Natural killer cell (primary cell): ENCODE data around the gene WDR44. TPM values are rescaled to one million over a fixed set of nuclear protein-coding genes. Genes with fewer than 3 reads are reported as not detected.
"Not testable (repeated sequence)": the region's sequence is repeated elsewhere in the genome, so short reads cannot be mapped to it uniquely, and the experiment has no call there.

Source experiments
- ATAC-seq, 3 donors: fragments of 150-1000 bp in 2 of 3; fragments of 200-7000 bp in 1 of 3; cut with Tn5 transposase; 1 replicate in 1 of 3; 2 replicates in 2 of 3; pipeline ENCODE4 v1.10.0; 2021; ENCODE audit warnings: mild to moderate bottlenecking in 2 of 3, moderate library complexity in 2 of 3
- DNase-seq, 2 donors: peaks; one replicate each; pipeline versions ENCODE4 v3.0.0 to v3.0.0-alpha.2; 2013 to 2021; ENCODE audit warnings: mixed read lengths in 1 of 2
- H3K27ac ChIP-seq: one replicate; pipeline ENCODE4 v1.5.1; 2013; ENCODE audit warnings: mild to moderate bottlenecking, low read length
- H3K27me3 ChIP-seq: one replicate; pipeline ENCODE4 v1.6.1; 2013; ENCODE audit warnings: low read length; ENCODE audit not compliant: control insufficient read depth, insufficient read depth
- H3K36me3 ChIP-seq: one replicate; pipeline ENCODE4 v1.6.1; 2013; ENCODE audit warnings: low read length; ENCODE audit not compliant: control insufficient read depth, insufficient read depth
- H3K4me1 ChIP-seq: one replicate; pipeline ENCODE4 v1.6.1; 2013; ENCODE audit warnings: low read length; ENCODE audit not compliant: control insufficient read depth, insufficient read depth
- H3K4me3 ChIP-seq: one replicate; pipeline ENCODE4 v1.5.1; 2013; ENCODE audit warnings: low read length
- H3K9me3 ChIP-seq: one replicate; pipeline ENCODE4 v1.6.1; 2013; ENCODE audit warnings: low read length; ENCODE audit not compliant: control insufficient read depth, insufficient read depth
- H3K27ac Mint-ChIP-seq, 2 donors: one replicate each; pipeline ENCODE4 v1.8.0; 2022; ENCODE audit warnings: mild to moderate bottlenecking in 2 of 2, mixed read lengths in 2 of 2, moderate library complexity in 1 of 2
- H3K27me3 Mint-ChIP-seq, 2 donors: one replicate each; pipeline ENCODE4 v1.8.0; 2022; ENCODE audit warnings: low read depth in 2 of 2, mixed read lengths in 2 of 2
- H3K36me3 Mint-ChIP-seq: one replicate; pipeline ENCODE4 v1.8.0; 2022; ENCODE audit warnings: mixed read lengths
- H3K4me1 Mint-ChIP-seq, 2 donors: one replicate each; pipeline ENCODE4 v1.8.0; 2022; ENCODE audit warnings: mixed read lengths in 2 of 2
- H3K4me3 Mint-ChIP-seq: one replicate; pipeline ENCODE4 v1.8.0; 2022; ENCODE audit warnings: mild to moderate bottlenecking, moderate library complexity, mixed read lengths
- H3K9me3 Mint-ChIP-seq, 2 donors: one replicate each; pipeline ENCODE4 v1.8.0; 2022; ENCODE audit warnings: mixed read lengths in 2 of 2
- CTCF ChIP-seq: fragments of 200-600 bp; IDR thresholded peaks from one replicate; pipeline ENCODE4 v1.8.0; 2022; ENCODE audit warnings: antibody characterized with exemption
- WGBS: methylation state at CpG from one replicate; pipeline ENCODE4 v1.1.7; 2013; ENCODE audit warnings: missing lambda C conversion rate; ENCODE audit not compliant: insufficient coverage; 5-methylcytosine and 5-hydroxymethylcytosine counted together
- intact Hi-C: fragments of 100-400 bp; cut with micrococcal nuclease; formaldehyde crosslinking; loops from one replicate; pipeline ENCODE4 v1.14.2; 2022
- total RNA-seq, 4 donors: library from RNA; stranded (reverse); fragments of 120-200 nt in 1 of 4; gene quantifications; one replicate each; pipeline versions ENCODE4 v1.2.3 to v1.2.4, GENCODE V29; 2013 to 2022

WDR44 gene
- total RNA-seq, 3 donors from 2014 or later (not counting 1 experiment from before 2014, with no cell fraction given): 14.6 to 17.5 (median 16.0) TPM

GRCh38 chrX:118475903-118476302, 130.0 kb downstream of the WDR44 start:
- Mint-ChIP-seq H3K9me3 (no peaks in the 10 kb centered on the region), H3K36me3 (no peaks in the 10 kb centered on the region), H3K4me1 (no peaks in the 10 kb centered on the region), H3K27me3 (peaks cover 0 to 2% of the 10 kb centered on the region in 2 donors), H3K27ac (no peak overlapping the region), H3K4me3 (no peak overlapping the region)
- DNase-seq: no peak
- H3K27ac ChIP-seq: no peak overlapping the region
- no peak for ATAC-seq
- H3K9me3 ChIP-seq: no peaks in the 10 kb centered on the region
- TF ChIP-seq CTCF: no peak
- no peaks in the 10 kb centered on the region for H3K4me1 ChIP-seq
- no peaks in the 10 kb centered on the region for H3K36me3 ChIP-seq
- WGBS: 95% methylated on average over 4 of the region's 4 CpGs
- H3K27me3 ChIP-seq: no peaks in the 10 kb centered on the region
- intact Hi-C loops: no loop called here
- H3K4me3 ChIP-seq: no peak overlapping the region

GRCh38 chrX:118480172-118480571, 134.3 kb downstream of the WDR44 start:
- ATAC-seq: no peak
- WGBS: no CpG with 5 or more reads among the region's 1 CpG
- Histone ChIP-seq H3K27ac (no peak overlapping the region), H3K27me3 (no peaks in the 10 kb centered on the region), H3K36me3 (no peaks in the 10 kb centered on the region), H3K4me1 (no peaks in the 10 kb centered on the region), H3K4me3 (no peak overlapping the region), H3K9me3 (no peaks in the 10 kb centered on the region)
- no peaks in the 10 kb centered on the region for H3K27me3 Mint-ChIP-seq
- no peaks in the 10 kb centered on the region for H3K36me3 Mint-ChIP-seq
- no peak for DNase-seq
- H3K4me1 Mint-ChIP-seq: no peaks in the 10 kb centered on the region
- H3K4me3 Mint-ChIP-seq: no peak overlapping the region
- intact Hi-C loops: no loop called here
- H3K27ac Mint-ChIP-seq: no peak overlapping the region
- no peaks in the 10 kb centered on the region for H3K9me3 Mint-ChIP-seq
- no peak for TF ChIP-seq CTCF

GRCh38 chrX:118482384-118482783, 136.5 kb downstream of the WDR44 start:
- H3K27ac ChIP-seq, ATAC-seq, H3K4me3 ChIP-seq, H3K9me3 Mint-ChIP-seq, H3K4me1 Mint-ChIP-seq, H3K27me3 Mint-ChIP-seq, H3K27me3 ChIP-seq, H3K36me3 ChIP-seq, H3K9me3 ChIP-seq, intact Hi-C loops, DNase-seq, H3K36me3 Mint-ChIP-seq, H3K4me3 Mint-ChIP-seq, H3K27ac Mint-ChIP-seq, H3K4me1 ChIP-seq: not testable (repeated sequence)
- WGBS: 98% methylated on average over 4 of the region's 4 CpGs

GRCh38 chrX:118484216-118484903, 138.5 kb downstream of the WDR44 start:
- Mint-ChIP-seq H3K27me3 (no peaks in the 10 kb centered on the region), H3K27ac (no peak overlapping the region)

GRCh38 chrX:118486693-118487092, 140.8 kb downstream of the WDR44 start:
- intact Hi-C loops, H3K27me3 Mint-ChIP-seq, H3K4me3 ChIP-seq, H3K27ac ChIP-seq, H3K27me3 ChIP-seq, H3K4me1 ChIP-seq, H3K9me3 ChIP-seq, H3K9me3 Mint-ChIP-seq, H3K4me1 Mint-ChIP-seq, H3K36me3 Mint-ChIP-seq, H3K4me3 Mint-ChIP-seq, H3K36me3 ChIP-seq, DNase-seq, ATAC-seq, H3K27ac Mint-ChIP-seq: not testable (repeated sequence)
- WGBS: 100% methylated on average over 1 of the region's 1 CpG

More at GRCh38 chrX:118484216-118484903, 138.5 kb downstream of the WDR44 start:
- Mint-ChIP-seq H3K4me1 (no peaks in the 10 kb centered on the region), H3K36me3 (no peaks in the 10 kb centered on the region), H3K4me3 (no peak overlapping the region), H3K9me3 (no peaks in the 10 kb centered on the region)
- no peak overlapping the region for H3K4me3 ChIP-seq
- no peaks in the 10 kb centered on the region for H3K36me3 ChIP-seq
- H3K27ac ChIP-seq: no peak overlapping the region
- 96% methylated on average over 8 of the region's 9 CpGs for WGBS
- DNase-seq: no peak
- H3K9me3 ChIP-seq: no peaks in the 10 kb centered on the region
- no peak for ATAC-seq
- no peak for TF ChIP-seq CTCF
- no peaks in the 10 kb centered on the region for H3K27me3 ChIP-seq
- intact Hi-C loops: no loop called here
- H3K4me1 ChIP-seq: no peaks in the 10 kb centered on the region
